SU-DHL-6 (cell line): Measurements from ENCODE around the gene ZNF256.

Source experiments
- H2AFZ ChIP-seq: fragments of 200-600 bp; sonication (generic); 2 replicates; pipeline ENCODE4 v1.6.1; 2014; ENCODE audit warnings: low read depth, mild to moderate bottlenecking, moderate library complexity, mixed read lengths, antibody characterized with exemption, low read length; ENCODE audit not compliant: severe bottlenecking
- H3F3A ChIP-seq: fragments of 200-600 bp; shearing (Covaris generic); 2 replicates; pipeline ENCODE4 v1.6.0; 2016; ENCODE audit warnings: antibody characterized with exemption, mild to moderate bottlenecking; ENCODE audit not compliant: insufficient read depth
- H3K27ac ChIP-seq: fragments of 200-600 bp; sonication (generic); 2 replicates; pipeline ENCODE4 v1.5.1; 2016; ENCODE audit warnings: low read depth, mild to moderate bottlenecking, low read length, moderate library complexity, mixed read lengths
- H3K27me3 ChIP-seq: fragments of 200-600 bp; sonication (generic), shearing (Covaris generic); 2 replicates; pipeline ENCODE4 v1.6.0; 2014; ENCODE audit warnings: mild to moderate bottlenecking, low read length
- H3K36me3 ChIP-seq: fragments of 200-600 bp; sonication (generic); 2 replicates; pipeline ENCODE4 v1.6.1; 2014; ENCODE audit warnings: mild to moderate bottlenecking, low read length, mixed read lengths
- H3K4me2 ChIP-seq: fragments of 300-600, 200-600 bp; shearing (Covaris generic), sonication (generic); 2 replicates; pipeline ENCODE4 v1.6.0; 2014; ENCODE audit warnings: low read length, low read depth, mild to moderate bottlenecking; ENCODE audit not compliant: poor library complexity, severe bottlenecking
- H3K4me3 ChIP-seq: fragments of 200-600 bp; sonication (generic); 2 replicates; pipeline ENCODE4 v1.5.1; 2014; ENCODE audit warnings: antibody characterized with exemption, low read length, mild to moderate bottlenecking, mixed read lengths; ENCODE audit not compliant: insufficient read depth, poor library complexity, severe bottlenecking
- H3K79me2 ChIP-seq: fragments of 200-600 bp; sonication (generic); 2 replicates; pipeline ENCODE4 v1.6.1; 2014; ENCODE audit warnings: mild to moderate bottlenecking, low read length, moderate library complexity; ENCODE audit not compliant: insufficient read depth
- H3K9ac ChIP-seq: fragments of 200-600 bp; sonication (generic); 2 replicates; pipeline ENCODE4 v1.7.0; 2014; ENCODE audit warnings: mild to moderate bottlenecking, low read length
- H3K9me2 ChIP-seq: fragments of 200-600 bp; sonication (generic); replicated peaks from 2 replicates; pipeline ENCODE4 v1.6.1; 2014; ENCODE audit warnings: low read length; ENCODE audit not compliant: insufficient read depth
- H3K9me3 ChIP-seq: fragments of 200-600 bp; sonication (generic); 2 replicates; pipeline ENCODE4 v1.6.1; 2014; ENCODE audit warnings: low read length, mixed read lengths; ENCODE audit not compliant: insufficient read depth
- H4K20me1 ChIP-seq: fragments of 200-600 bp; sonication (generic); 2 replicates; pipeline ENCODE4 v1.6.1; 2014; ENCODE audit warnings: low read depth, mild to moderate bottlenecking, antibody characterized with exemption, low read length, moderate library complexity, mixed read lengths
- EZH2phosphoT487 ChIP-seq: fragments of 200-600 bp; sonication (generic), shearing (Covaris generic); conservative IDR thresholded peaks from 2 replicates; pipeline ENCODE4 v1.6.1; 2018; ENCODE audit warnings: mild to moderate bottlenecking, antibody characterized with exemption, low read length, moderate library complexity, mixed read lengths
- TF ChIP-seq, protein P1 (sequence below): fragments of 200-600 bp; sonication (generic); IDR thresholded peaks from one replicate; pipeline ENCODE4 v1.5.1; 2017; ENCODE audit warnings: antibody characterized with exemption, mild to moderate bottlenecking, low read length, moderate library complexity; ENCODE audit not compliant: insufficient read depth, poor library complexity, severe bottlenecking

Gene ZNF256

DNA sequence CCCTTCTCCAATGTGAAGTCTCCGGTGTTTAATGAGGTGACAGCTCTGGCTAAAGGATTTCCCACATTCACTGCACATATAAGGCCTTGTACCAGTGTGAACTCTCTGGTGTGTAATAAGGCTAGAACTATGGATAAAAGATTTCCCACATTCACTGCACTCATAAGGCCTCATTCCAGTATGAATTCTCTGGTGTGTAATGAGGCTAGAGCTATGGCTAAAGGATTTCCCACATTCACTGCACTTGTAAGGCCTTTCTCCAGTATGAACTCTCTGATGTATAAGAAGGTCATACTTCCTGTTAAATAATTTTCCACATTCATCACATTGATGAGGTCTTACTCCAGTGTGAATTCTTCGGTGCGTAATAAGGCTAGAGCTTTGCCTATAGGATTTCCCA, 5.9 kb downstream of the ZNF256 start:
- Histone ChIP-seq H4K20me1 (no peaks in the 10 kb centered on the region), H3K27me3 (no peaks in the 10 kb centered on the region), H2AFZ (no peak overlapping the region), H3K79me2 (no peaks in the 10 kb centered on the region), H3K4me3 (no peak overlapping the region), H3K27ac (no peak overlapping the region), H3K9me2 (no peaks in the 10 kb centered on the region), H3F3A (no peaks in the 10 kb centered on the region), H3K9me3 (peaks cover 11% of the 10 kb centered on the region; the same call in 1 of the 2 replicates), H3K36me3 (no peaks in the 10 kb centered on the region), H3K4me2 (no peak overlapping the region), H3K9ac (no peak overlapping the region)
- TF ChIP-seq, protein P1, sequence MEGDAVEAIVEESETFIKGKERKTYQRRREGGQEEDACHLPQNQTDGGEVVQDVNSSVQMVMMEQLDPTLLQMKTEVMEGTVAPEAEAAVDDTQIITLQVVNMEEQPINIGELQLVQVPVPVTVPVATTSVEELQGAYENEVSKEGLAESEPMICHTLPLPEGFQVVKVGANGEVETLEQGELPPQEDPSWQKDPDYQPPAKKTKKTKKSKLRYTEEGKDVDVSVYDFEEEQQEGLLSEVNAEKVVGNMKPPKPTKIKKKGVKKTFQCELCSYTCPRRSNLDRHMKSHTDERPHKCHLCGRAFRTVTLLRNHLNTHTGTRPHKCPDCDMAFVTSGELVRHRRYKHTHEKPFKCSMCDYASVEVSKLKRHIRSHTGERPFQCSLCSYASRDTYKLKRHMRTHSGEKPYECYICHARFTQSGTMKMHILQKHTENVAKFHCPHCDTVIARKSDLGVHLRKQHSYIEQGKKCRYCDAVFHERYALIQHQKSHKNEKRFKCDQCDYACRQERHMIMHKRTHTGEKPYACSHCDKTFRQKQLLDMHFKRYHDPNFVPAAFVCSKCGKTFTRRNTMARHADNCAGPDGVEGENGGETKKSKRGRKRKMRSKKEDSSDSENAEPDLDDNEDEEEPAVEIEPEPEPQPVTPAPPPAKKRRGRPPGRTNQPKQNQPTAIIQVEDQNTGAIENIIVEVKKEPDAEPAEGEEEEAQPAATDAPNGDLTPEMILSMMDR: no peak
- no peak for TF ChIP-seq EZH2phosphoT487

DNA sequence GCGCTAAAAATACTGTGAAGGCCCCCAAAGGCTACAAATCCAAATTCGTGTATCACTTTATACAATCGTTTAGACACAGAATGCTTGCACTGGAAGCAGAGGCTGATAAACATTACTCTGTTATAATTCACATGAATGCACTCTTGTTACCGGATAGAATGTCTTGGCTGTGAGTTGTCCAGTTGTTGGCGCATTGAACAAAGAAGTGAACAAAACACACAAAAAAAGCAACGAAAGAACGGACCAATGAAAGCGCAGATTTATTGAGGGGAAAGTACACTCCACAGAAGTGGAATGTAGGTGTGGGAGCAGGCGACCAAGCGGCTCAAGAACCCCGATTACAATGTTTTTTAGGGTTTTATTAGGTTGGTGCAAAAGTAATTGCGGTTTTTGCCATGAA, 11.8 kb downstream of the ZNF256 start:
- no peaks in the 10 kb centered on the region for H3K9me2 ChIP-seq
- H3K36me3 ChIP-seq: no peaks in the 10 kb centered on the region
- H3K9ac ChIP-seq: no peak overlapping the region
- no peaks in the 10 kb centered on the region for H3K27me3 ChIP-seq
- no peaks in the 10 kb centered on the region for H3F3A ChIP-seq
- no peak overlapping the region for H3K4me3 ChIP-seq
- H3K4me2 ChIP-seq: no peak overlapping the region
- no peaks in the 10 kb centered on the region for H4K20me1 ChIP-seq
- no peak overlapping the region for H2AFZ ChIP-seq
- peaks cover 10% of the 10 kb centered on the region; the same call in 1 of the 2 replicates for H3K9me3 ChIP-seq
- H3K27ac ChIP-seq: no peak overlapping the region
- H3K79me2 ChIP-seq: no peaks in the 10 kb centered on the region
- TF ChIP-seq, protein P1: no peak
- no peak for TF ChIP-seq EZH2phosphoT487

DNA sequence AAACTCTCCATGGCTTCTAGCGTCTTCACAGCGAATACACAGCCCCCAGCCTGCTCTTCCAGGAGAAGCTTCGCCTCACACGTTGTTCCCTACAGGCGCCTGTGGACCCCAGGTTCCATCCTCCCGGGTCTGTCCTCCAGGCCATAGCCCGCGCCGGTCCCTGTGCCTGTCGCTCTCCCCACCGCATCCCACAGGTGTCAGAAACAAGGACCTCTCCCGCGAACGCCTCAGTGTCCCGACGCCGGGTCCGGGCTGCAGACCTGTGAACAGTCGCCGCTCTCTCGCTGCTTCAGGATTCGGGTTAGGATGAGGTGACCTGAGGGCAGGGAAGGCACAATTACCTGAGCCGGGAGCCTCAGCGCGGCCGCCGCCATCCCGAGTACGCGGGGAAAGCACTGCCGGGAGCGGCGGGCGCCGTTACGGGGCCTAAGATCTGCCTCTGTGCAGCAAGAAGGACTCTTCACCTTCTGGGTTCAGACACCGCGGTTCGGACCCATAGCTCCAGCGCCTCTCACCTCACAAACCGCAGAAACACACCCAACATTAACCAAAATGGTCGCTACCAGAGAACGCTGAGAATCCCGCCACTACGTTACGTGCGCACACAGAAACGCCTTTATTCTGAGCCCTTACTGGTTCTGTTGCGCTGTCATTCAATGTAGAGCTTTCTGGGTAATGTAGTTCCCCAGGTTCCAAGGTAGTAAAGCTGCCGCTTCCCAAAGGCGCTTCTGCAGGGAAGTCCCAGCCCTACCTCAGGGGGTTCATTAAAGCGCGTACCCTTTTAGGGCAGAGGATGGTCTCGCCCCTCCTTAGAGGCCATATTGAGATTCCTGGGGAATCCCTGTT, 12.5 kb downstream of the ZNF256 start, which contains the start of gene ZNF418:
Gene ZNF418, minus strand, starts transcription at position 583 of the 846 bp plus-strand sequence. CDS start 1,580 bp downstream, outside the sequence.
- Histone ChIP-seq H2AFZ (no peak within 1 kb of the TSS), H3K36me3 (no peaks in the 10 kb centered on the region), H3K27me3 (no peaks in the 10 kb centered on the region), H3K9me3 (peaks cover 10% of the 10 kb centered on the region; the same call in 1 of the 2 replicates), H3K4me3 (no peak within 1 kb of the TSS), H3K4me2 (no peak within 1 kb of the TSS), H3K9me2 (no peaks in the 10 kb centered on the region), H3F3A (no peaks in the 10 kb centered on the region), H3K27ac (no peak within 1 kb of the TSS), H4K20me1 (no peaks in the 10 kb centered on the region), H3K79me2 (no peaks in the 10 kb centered on the region), H3K9ac (no peak within 1 kb of the TSS)
- TF ChIP-seq, protein P1: no peak
- no peak for TF ChIP-seq EZH2phosphoT487
